Activated CD4-positive, CD25-positive, alpha-beta regulatory T cell (primary cell): ENCODE data around the gene CTNNA2.

ENCODE experiments used
- DNase-seq, 4 experiments: peaks; one replicate each; lab custom pipeline; 2025; lab: John Stamatoyannopoulos, UW

Gene CTNNA2

DNA sequence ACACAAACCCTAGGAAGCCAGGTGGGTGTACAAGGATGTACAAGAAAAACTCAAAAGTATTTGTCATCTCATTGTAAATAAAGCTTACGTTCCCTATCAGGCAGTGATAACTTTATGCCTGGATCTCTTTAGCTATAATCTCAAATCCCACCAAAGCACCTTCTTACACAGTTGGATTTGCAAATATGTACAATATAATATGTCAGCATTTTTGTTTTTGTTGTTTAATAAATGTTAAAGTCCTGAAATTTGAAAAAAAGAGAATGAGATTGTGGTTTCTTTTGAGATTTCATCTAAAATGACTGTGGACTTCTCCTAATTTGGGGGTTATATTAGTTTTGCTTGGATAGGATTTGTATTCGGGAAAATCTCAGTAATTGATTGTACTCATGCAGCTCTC is 709.8 kb downstream of the CTNNA2 start:
- no peak for DNase-seq

DNA sequence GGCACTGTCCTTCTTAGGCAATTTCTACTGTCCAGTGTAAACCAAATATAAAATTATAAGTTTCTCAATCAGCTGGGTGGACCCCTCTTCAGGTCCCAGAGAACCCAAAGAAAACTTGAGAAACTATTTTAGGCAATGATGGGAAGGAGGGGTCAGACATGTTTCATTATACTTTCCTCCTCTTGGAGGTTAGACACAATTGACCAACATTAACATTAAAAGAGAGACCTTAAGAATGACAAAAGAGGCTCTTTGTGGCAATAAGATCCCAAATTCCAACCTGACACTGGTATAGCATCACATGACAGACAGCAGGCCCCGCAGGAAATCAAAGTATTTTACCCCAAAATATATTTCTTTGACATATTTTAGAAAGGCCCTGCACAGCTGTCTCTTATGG is 718.6 kb downstream of the CTNNA2 start:
- no peak for DNase-seq

DNA sequence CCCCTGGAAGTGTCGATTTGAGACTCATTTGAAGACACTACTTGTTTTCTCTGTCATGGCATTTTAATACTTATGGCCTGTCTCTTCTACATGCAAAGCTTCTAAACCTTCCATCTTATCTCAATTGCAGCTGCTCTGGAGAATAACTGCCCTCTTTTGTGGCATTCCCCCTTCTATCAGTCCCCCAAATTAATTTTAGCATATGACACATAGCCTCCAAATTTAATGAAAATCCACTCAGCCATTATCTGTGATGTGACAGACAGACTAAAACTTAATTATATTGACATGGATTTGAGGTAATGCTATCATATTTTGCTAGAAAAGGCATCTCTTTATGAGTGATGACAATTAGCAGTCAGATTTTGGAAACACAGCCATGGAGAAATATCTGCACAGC is 720.5 kb downstream of the CTNNA2 start:
- no peak for DNase-seq

DNA sequence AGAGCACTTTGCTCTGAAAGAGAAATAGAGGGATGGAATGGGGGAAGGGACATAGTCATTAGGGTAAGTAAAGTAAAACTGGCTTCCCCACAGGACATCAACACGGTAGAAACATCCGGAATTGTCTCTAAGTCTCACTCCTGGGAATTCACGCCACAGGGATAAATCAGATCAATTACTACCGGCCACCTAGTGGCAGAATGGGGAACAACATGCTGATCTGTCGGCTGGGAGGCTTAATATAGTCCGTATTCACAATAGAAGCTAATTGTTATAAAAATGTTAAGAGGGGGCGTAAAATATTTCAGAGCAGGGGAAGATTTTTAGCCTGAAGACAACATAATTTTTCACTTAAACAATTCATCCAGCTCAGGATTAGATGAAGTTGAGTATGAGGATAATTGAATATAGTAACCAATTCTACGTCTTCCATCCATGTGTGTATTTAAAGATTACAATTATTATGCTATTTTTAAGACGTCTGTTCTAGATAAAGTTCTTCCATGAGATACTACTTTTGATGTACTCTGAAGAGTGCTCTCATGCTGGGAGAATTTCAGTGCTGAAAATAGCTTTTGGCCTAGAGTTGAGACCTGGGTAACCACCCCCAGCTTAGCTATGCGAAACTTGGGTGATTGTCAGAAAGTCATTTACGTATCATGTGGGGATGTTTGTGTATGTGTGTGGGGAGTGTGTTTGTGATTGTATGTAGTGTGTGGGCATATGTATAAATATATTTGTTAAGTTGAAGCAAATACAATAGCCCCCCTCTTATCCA is 726.0 kb downstream of the CTNNA2 start:
- DNase-seq: no peak

DNA sequence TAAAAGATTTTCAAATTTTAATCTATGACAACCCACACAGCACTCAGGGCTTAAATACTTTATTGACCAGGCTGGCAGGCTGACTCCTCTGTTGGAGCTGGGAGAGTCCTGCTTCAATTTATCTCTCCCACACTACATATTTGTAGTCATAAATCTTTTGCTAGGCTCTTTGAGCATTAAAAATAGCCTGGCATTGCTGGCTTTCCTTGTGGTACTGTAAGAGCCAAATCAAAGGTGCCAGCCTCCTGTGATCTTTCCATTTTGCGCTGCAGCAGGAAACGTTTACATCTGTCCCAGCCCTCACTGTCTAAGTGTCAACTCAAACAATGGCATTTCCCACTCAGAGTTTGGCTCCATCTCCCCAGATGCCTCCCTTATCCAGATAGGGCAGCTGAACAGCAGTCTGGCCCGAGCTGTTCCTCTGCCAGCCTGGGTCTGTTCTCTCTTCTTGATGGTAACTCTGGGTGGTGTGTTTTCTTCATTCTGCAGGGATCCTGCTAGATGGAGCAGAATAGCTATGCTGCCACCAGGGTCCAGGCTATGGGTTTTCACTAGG is 729.6 kb downstream of the CTNNA2 start:
- DNase-seq: no peak

DNA sequence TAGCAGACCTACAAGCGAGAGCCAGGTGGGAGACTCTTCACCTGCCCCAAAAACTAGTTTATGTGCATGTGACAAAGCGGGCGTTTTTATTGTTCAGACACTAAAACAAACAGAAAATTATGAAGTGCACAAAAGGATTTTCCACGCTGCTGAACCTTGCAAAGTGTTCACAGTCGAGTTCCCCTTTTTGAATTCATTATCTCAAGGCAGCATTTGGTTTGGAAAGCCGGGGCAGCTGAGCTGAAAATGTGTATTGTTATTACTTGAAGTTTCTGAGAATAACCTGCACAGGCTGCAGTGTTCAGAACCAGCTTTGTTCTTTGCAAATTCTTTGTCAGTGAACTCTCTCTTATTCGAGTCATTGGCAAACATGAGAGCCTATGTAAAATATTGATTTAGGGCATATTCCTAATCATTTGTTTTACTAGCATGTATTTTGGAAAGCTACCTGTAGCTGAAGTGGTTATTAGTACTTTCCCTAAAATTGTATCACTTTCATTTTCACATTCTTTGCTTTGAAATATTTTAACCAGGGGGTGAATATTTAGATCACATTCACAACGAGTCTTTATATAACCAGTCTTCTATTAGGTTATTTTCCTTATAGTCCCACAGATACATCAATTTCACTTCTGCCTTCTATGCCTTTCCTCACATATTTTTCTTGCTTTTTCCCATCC is 732.2 kb downstream of the CTNNA2 start:
- DNase-seq: no peak

DNA sequence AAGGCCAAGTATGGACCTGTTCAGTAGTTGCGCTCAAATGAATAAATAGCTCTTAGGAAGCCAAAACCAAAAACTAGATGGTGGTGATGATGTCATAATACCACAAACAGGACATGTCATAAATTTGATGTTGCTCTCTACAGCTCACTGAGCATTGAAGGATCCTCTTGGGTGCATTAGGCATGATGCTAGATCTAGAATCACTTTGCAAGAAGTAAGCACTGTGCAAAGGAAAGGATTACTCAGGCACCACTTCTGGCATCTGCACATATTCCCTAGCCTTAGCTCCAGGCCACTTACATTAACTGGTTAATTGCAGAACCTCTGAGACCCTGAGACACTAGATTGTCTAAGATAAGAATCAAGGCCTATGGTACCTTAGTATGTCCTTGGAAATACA is 733.7 kb downstream of the CTNNA2 start:
- no peak for DNase-seq

DNA sequence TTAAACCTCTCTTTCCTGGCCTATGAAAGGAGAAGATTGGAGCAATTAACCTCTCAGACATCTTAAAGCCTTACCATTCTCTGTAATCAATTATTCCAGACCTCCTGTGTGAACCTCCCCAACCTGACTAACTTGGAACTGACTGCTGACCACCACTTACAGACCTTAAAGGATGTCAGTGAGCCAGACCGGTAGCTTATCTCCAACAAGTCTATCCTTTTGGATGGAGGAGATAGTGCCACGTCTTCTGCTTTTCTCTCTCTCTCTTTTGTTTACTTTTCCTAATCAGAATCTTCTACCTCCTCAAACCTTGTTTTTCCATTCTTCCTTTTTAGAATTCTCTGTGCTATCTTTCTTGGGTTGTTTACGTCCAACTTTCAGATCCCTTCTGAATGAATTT is 734.5 kb downstream of the CTNNA2 start:
- DNase-seq: no peak

DNA sequence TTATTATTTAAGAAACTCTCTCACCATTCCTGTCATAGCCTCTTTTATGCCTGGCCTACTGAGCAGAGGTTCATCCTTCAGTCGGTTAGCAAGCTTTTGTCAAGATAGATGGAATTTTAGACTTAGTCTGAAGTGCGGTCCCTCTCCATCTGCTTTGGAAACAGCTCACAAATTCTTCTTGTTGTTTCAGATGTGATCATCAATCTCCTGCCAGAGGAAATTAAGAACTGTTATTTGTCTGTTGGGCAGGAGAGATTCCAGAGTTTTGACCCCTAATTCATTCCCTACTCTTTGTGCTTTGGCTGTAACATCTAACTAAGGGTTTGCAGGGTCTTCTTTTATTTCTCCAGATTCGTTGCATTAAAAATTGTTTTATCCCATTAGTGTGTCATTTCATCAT is 735.3 kb downstream of the CTNNA2 start:
- DNase-seq: no peak

DNA sequence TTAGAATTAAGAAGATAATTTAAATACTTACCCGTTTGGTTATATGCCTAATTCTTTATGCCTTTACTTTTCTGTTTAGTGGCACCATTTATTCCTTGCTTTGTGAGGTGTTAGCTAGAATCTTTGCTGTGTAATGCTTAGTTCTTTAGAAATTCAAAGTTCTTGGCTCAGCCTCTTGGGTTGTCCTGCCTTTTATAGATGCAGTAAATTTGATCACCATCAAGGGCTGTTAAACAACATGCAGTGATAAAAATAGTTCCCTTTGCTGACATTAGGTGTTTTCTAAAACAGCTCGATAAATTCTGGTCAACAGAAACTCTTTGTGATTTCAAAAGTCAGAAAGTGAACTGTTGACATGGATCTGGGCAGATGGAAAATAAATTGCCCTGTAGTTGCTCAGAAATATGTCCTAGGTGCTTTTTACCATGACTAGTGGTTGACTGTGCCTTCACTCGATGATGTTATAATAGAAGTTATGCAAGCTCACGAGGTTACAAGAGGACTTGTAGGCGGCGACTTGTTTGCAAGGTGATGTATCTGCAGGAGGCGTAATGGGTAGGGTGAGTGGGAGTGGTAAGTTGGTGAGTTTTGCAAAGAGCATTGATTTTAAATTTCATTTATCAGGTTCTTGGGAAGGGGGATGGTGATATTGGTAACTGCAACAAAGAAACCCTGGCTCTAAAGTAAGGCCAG is 739.6 kb downstream of the CTNNA2 start:
- no peak for DNase-seq

DNA sequence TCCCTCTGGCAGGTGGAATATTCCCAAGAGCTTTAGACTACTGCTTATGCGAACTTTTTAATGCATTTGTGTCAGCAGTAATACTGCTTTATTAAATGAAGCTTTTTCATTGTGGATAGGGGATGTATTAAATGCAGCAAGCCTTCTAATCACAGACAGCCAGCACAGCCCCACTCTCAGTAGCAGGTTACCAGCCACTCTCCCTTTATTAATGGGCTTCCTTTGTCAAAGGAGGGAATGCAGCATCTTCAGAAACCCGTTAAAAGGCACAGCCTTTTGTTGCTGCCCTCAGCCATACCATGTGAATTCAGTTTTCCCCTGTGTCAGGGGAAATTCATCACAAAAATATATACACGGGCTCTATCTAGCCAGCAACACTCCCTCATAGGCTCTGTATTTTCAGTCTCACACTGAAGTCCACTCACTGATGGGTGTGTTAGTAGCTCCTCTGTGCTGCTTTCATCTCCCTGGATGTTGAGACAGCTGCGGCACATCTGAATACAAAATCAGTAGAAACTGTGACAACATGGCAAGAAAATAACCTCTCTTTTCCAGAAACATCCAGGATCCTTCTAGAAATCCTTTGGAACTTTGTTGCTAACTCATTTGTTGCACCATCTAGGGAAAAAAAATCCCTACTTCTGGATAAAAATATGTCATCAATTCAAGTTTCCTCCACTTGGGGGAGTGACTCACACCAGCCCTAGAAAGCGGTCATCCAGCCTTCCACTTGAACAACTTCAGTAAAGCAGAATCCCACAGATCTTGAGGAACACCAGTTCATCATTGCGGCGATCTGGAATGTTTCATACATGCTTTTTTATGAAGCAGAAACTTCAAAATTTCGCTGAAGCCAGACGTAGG is 743.3 kb downstream of the CTNNA2 start:
- DNase-seq: no peak

DNA sequence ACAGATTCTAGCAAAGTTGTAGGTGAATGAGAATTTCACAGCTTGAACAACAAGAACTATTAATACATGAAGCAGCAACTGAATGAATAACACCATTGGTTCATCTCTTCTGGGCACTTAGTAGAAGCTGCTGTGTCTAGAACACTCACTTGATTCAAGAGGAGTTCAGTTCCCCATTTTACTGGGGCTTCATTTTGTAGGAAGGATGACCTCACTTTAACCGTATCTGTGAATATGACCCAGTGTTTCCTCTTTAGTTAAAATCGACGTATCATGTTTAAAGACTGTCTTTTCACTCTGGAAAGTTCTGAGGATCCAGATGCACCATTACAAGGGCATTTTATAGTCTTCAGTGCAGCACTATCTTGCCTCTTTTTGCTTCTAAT is 743.9 kb downstream of the CTNNA2 start:
- DNase-seq: no peak

DNA sequence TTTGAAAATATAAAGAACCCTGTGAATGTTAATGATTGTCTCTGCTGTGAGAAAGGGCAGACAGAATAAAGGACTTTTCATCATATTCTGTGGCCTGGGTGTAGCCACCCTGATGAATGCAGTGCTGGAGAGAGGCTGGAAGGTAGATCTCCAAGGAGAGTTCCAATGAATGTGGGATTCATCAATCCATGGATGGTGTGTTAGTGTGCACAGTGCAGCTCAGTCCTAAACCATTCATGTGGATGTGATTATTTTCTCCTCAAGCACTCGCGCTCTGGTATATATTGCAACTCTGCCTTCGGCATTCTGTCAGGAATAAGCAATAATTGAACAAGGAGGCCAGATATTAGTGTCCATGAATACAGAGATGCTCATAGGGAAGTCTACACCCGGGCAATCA is 744.6 kb downstream of the CTNNA2 start:
- DNase-seq: no peak

DNA sequence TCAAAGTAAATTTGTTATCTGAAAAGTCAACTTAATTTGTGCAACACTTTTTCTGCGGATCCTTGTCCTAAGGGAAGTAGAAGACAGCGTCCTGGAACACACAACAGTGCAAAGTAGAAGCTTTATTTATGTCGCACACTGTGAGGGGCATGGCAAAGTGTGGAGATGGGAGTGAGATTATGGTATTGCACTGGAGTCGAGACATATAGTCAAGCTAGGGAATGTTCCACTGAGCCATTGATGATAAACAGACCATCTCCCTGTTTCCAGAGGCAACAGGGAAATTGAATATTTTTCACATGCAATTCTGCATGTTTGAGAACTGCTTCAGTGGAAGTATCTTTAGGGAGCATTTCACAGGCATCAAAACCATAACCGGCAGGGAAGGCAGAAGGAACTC is 745.5 kb downstream of the CTNNA2 start:
- DNase-seq: no peak

DNA sequence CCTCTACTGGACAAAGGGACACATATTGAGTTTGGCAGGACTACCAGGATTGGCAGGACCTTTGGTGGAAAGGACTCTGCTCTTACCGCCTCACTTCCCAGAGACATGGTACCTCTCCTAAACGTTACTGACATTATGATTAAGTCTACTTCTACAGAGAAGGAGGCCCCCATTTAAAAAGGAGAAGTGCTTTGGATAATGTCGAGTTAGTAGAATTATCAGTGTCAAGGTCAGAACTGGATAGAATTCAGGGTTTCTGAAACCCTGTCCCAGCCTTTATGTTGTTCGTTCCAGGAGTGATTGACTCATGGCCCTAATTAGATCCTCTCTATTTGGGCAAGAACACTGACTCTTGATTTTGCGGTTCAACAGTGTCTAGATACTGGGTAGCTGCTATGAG is 745.9 kb downstream of the CTNNA2 start:
- DNase-seq: no peak

DNA sequence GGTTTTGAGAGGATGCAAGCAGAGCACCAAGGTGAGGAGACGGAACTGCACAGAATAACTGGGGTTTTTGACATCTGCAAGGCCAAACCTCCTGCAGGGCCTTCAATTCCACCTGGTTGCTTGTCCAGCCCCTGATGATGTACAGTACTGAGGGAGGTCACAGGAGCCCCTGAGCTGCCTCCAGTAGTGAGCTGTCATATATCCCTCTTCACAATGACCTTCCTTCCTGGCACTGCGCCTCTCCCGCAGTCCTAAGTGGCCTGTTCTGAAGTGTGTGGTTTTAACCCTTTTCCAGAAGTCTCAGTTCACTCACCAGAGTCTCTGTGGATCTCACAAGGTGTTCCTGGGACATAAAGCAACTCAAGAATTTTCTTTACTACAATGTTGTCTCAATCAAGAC is 746.4 kb downstream of the CTNNA2 start:
- no peak for DNase-seq

DNA sequence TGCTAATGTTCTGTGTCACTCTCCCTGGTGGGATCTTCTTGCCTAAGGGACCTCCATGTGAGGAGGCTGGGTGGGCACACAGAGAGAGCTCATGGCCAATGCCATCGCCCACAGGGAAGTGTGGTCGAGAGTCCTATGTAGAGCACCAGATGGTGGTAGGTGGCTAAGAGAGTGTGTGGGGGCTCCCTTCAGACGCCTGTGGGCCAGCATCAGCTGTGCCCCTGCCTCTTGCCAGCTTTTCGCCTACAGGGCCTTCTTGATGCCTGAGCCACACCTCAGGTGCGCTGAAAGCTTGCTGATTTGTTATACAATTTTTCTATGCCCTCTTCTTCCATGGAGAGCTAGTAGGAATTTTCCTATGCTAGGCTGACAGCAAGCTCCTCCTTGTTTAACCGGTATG is 753.4 kb downstream of the CTNNA2 start:
- DNase-seq: no peak

DNA sequence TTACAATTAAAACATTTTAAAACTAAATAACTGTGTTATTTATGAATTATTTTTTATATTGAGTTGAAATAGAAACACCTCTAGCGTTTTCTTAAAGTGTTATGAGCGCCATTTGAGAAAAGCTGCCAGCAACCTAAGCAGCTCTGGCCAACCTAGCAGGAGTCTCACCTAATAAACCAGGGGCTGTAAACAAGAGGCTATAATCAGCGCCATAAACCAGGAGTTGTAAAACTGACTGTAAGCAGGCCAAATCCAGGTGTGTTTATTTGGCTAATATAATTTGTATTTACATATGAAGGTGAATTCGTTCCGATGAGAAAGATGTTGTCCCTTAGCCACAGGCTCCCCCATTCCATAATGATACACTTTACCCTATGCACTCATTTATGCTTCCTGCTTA is 757.0 kb downstream of the CTNNA2 start:
- no peak for DNase-seq

DNA sequence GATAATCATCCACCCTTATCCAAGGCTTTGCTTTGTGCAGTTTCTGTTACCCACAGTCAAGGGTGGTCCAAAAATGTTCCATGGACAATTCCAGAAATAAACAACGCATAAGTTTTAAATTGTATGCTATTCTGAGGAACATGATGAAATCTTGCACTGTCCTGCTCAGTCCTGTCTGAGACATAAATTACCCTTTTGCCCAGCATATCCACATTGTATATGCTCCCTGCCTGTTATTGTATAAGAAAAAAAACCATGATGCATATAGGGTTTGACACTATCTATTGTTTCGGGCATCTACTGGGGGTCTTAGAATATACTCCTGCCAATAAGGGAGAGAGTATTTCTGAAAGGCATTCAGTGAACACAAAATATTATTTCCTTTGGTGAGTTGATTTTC is 767.7 kb downstream of the CTNNA2 start:
- DNase-seq: no peak

DNA sequence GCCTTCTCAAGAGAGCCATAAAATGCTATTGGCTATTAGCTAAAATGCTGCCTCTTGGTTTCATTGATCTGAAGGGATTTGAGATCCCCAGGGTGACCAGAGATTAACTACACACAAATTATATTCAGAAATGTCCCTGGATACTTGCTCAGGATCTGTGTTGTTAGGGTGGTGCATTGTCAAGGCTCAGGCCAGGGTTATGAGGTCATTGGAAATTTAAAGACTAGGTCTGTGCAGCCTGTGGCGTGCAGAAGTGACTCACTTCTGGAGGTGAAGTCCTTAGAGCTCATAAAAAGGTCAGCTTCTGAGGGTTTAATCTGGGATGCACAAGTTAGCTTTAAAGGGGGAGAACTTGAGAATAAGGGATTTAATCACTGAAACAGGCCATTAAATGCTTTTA is 768.2 kb downstream of the CTNNA2 start:
- DNase-seq: no peak

DNA sequence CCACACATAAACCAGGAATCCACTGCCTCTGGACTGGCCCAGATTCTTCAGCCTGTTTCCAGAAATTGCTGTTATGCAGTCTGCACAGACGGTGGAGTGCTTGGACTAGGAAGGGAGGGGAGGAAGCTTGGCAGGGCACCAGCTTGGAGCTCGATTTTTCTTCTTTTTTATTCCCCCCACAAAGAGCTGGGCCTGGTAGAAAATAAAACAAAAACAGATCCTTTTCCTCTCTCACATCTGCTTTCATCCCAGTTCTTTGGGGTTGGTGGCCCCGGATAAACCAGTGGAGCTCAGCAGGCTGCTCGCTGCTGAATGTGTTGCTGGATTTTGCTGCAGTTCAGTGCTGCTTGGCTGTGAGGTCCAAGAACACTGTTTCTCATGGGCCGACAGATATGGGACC is 775.7 kb downstream of the CTNNA2 start:
- no peak for DNase-seq

DNA sequence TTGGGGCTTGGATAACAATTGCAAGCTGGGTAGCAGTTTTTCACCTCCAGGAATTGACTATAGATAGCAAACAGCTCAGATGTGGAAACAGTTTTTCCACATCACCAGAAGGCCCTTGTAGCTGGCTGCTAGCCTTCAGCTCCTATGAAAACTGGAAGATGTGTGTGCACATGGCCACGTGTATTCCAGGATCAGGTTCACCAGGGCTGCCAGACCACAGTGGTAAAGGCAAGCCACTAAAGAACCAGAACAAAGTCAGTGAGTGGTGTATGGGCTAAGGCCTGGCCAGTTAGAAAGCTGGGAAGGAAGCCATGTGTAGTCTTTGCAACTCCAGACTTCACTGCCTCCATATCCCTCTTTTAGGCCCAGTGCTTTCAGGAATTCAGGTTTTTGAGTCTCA is 778.8 kb downstream of the CTNNA2 start:
- no peak for DNase-seq
